Sigmoid colon (tissue), 4 donors: Measurements from ENCODE around the gene ID3.

ENCODE experiments used
- CTCF ChIP-seq, 4 experiments: fragments of 450-650 bp in 3 of 4; fragments of 200-600 bp in 1 of 4; IDR thresholded peaks; one replicate each; pipeline ENCODE4 v1.5.1; 2016 to 2019; ENCODE audit warnings: antibody characterized with exemption in 4 of 4, mild to moderate bottlenecking in 3 of 4, moderate library complexity in 2 of 4
- EP300 ChIP-seq, 4 donors: sonication (generic); formaldehyde crosslinking; IDR thresholded peaks; one replicate each; pipeline ENCODE4 v1.6.1; 2017; ENCODE audit warnings: antibody characterized with exemption in 4 of 4
- POLR2A ChIP-seq, 2 donors: fragments of 450-650 bp; IDR thresholded peaks; one replicate each; pipeline ENCODE4 v1.6.1; 2016; ENCODE audit warnings: antibody characterized with exemption in 2 of 2, mild to moderate bottlenecking in 2 of 2, moderate library complexity in 2 of 2
- POLR2AphosphoS5 ChIP-seq, 4 donors: sonication (generic); formaldehyde crosslinking; IDR thresholded peaks; one replicate each; pipeline ENCODE4 v1.6.1; 2017; ENCODE audit warnings: antibody characterized with exemption in 4 of 4

- no peak for TF ChIP-seq CTCF (IDR thresholded peaks at IDR 0.05)
- no peak for TF ChIP-seq POLR2A (IDR thresholded peaks at IDR 0.05)
- no peak for TF ChIP-seq EP300 (IDR thresholded peaks at IDR 0.05)
- peak in 1 of 4 donors; percentile 41 for TF ChIP-seq POLR2AphosphoS5 (IDR thresholded peaks at IDR 0.05)
These were observed 3.2 kb downstream of the ID3 start for GRCh38 chr1:23555986-23556634.
